IPS DF 6.9 (cell line): Measurements from ENCODE around the gene DUSP3.

ENCODE experiments used
- DNase-seq: peaks from one replicate; pipeline ENCODE4 v3.0.0-alpha.2; 2013; ENCODE audit warnings: low read depth, low spot score
- H3K27ac ChIP-seq: one replicate; pipeline ENCODE4 v1.5.1; 2013; ENCODE audit warnings: low read length, control low read depth
- H3K27me3 ChIP-seq: 2 replicates; pipeline ENCODE4 v1.6.1; 2013; ENCODE audit warnings: mild to moderate bottlenecking, low read length; ENCODE audit not compliant: control insufficient read depth, insufficient read depth
- H3K36me3 ChIP-seq: 2 replicates; pipeline ENCODE4 v1.6.1; 2013; ENCODE audit warnings: low read length; ENCODE audit not compliant: control insufficient read depth, insufficient read depth
- H3K4me1 ChIP-seq: 2 replicates; pipeline ENCODE4 v1.6.1; 2013; ENCODE audit warnings: low read length; ENCODE audit not compliant: control insufficient read depth, insufficient read depth
- H3K4me3 ChIP-seq: 2 replicates; pipeline ENCODE4 v1.5.1; 2013; ENCODE audit warnings: mild to moderate bottlenecking, low read length
- H3K9me3 ChIP-seq: 2 replicates; pipeline ENCODE4 v1.6.1; 2013; ENCODE audit warnings: low read length, inconsistent platforms; ENCODE audit not compliant: control insufficient read depth, insufficient read depth
- WGBS: extraction: QIAGEN DNeasy Blood & Tissue Kit; methylation state at CpG from one replicate; pipeline ENCODE4 v1.1.7; 2013; ENCODE audit warnings: mixed read lengths, missing lambda C conversion rate; ENCODE audit not compliant: insufficient read length, insufficient coverage; 5-methylcytosine and 5-hydroxymethylcytosine counted together

Gene DUSP3

DNA sequence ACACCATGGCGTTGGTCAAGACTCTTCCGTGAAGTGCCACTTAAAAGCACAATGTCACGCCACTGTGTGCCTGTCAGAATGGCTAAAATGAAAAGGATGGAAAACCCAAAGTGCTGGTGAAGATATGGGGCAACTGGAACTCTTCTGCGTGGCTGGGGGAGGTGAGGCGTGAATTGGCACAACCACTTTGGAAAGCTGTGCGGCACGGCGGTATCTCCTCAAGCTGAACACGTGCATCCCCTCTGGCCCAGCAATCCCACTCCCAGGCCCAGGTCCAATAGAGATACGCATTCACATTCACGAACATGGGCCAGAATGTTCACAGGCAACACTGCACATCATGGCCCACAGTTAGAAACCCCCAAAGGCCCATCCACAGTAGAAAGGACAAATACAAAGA is 8.9 kb downstream of the DUSP3 start:
- Histone ChIP-seq H3K27me3 (no peaks in the 10 kb centered on the region), H3K9me3 (no peaks in the 10 kb centered on the region), H3K36me3 (peaks cover 24% of the 10 kb centered on the region), H3K27ac (no peak overlapping the region), H3K4me3 (no peak overlapping the region), H3K4me1 (no peaks in the 10 kb centered on the region)
- WGBS: no CpG with 5 or more reads among the region's 11 CpGs
- DNase-seq: no peak

GRCh38 chr17:43769426-43769825 is 9.4 kb downstream of the DUSP3 start:
- Histone ChIP-seq H3K4me3 (no peak overlapping the region), H3K36me3 (peaks cover 24% of the 10 kb centered on the region), H3K27ac (no peak overlapping the region), H3K4me1 (no peaks in the 10 kb centered on the region), H3K9me3 (no peaks in the 10 kb centered on the region), H3K27me3 (no peaks in the 10 kb centered on the region)
- WGBS: no CpG with 5 or more reads among the region's 16 CpGs
- no peak for DNase-seq

DNA sequence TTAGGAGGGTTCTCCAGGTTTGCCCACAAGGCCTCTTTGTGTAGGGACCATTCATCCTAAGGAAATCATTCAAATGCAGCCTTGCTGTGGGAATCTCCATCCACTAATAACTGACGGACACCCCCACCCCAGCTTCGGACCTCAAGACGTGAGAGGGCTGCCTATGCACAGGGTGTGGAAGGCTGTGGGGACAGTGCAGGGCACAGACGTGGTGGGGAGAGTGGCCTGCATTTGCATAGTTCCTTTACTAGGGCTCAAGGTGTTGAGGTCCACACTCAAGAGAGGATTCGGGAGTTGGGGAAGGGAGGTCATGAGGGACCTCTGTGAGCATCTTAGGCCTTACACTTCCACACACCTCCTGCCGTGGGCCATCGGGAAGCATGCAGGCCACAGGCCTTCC is 9.8 kb downstream of the DUSP3 start:
- no peaks in the 10 kb centered on the region for H3K9me3 ChIP-seq
- H3K4me1 ChIP-seq: no peaks in the 10 kb centered on the region
- no peak overlapping the region for H3K4me3 ChIP-seq
- no peaks in the 10 kb centered on the region for H3K27me3 ChIP-seq
- peaks cover 19% of the 10 kb centered on the region for H3K36me3 ChIP-seq
- WGBS: no CpG with 5 or more reads among the region's 7 CpGs
- DNase-seq: no peak
- no peak overlapping the region for H3K27ac ChIP-seq

DNA sequence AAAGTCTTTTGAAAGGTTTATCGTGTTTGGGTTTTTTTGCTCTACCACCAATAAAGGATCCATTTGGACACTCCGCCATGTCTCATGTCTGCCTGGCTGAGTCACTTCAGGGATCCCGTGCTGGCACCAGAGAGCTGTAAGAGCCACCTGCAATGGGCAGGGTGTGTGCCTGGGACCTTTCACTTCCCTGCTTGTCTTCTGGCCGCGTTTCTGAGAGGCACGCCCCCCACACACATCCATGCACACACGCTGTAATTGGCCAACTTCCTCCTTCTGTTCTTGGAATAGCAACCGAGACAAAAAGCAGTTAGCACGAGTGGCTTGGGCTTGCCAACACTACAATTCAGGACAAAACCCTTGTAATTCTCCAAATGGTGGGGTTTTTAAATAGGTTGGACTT is 10.4 kb downstream of the DUSP3 start:
- no peak for DNase-seq
- H3K27ac ChIP-seq: no peak overlapping the region

DNA sequence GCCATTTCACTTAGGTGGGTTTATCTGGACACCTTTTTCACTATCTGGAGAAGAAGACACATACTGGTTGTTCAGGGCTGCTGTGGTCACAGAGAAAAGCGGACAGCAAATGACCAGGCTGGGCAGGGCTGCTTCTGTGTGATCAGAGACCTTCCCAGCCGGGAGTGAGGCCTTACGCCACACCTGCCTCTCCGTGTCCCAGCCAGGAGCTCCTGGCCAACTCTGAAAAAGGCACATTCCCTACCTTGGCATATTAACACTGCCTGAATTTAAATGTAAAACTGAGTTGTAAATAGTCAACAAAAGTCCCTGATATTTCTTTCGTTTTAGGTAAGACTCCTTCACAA is 11.1 kb downstream of the DUSP3 start:
- H3K9me3 ChIP-seq: no peaks in the 10 kb centered on the region
- DNase-seq: no peak
- peaks cover 16% of the 10 kb centered on the region for H3K36me3 ChIP-seq
- H3K27me3 ChIP-seq: no peaks in the 10 kb centered on the region
- H3K4me1 ChIP-seq: no peaks in the 10 kb centered on the region
- no CpG with 5 or more reads among the region's 5 CpGs for WGBS
- H3K4me3 ChIP-seq: no peak overlapping the region
- no peak overlapping the region for H3K27ac ChIP-seq

More for the DNA sequence above, 10.4 kb downstream of the DUSP3 start:
- H3K27me3 ChIP-seq: no peaks in the 10 kb centered on the region
- no peaks in the 10 kb centered on the region for H3K9me3 ChIP-seq
- no peaks in the 10 kb centered on the region for H3K4me1 ChIP-seq
- no CpG with 5 or more reads among the region's 9 CpGs for WGBS
- H3K36me3 ChIP-seq: peaks cover 19% of the 10 kb centered on the region
- H3K4me3 ChIP-seq: no peak overlapping the region

DNA sequence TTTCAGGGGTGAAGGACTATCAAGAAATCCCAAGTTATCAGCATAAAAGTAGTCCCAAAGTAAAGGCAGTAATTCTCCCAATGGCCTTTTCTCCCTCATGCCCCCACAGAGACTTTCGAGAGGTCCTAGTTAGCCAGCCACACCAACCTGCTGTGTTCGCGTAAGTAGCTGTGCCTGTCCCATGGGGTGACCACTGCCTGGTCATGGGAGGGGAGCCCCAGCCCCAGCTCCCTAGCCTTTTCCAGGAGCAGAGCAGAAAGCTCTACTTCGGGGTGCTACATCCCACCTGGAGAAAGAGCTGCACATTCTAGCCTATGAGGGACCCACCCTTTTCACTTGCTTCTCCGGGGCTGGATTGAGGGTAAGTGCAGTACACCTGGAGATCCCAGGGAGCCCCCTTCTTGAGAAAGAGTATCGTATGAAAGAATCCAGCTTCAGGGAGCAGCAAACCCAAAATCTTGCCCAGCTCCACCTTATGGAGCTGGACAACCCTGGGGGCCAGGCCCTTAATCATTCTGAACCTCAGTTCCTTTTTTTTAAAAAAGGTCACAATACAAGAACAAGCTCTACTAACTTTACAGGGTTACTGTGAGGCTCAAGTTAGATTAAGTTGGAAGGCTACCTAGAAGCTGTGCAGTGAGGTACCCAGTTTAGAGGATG is 11.6 kb downstream of the DUSP3 start:
- DNase-seq: no peak
- peaks cover 11% of the 10 kb centered on the region; the same call in 1 of the 2 replicates for H3K36me3 ChIP-seq
- H3K27me3 ChIP-seq: no peaks in the 10 kb centered on the region
- no peak overlapping the region for H3K4me3 ChIP-seq
- no peaks in the 10 kb centered on the region for H3K9me3 ChIP-seq
- no peak overlapping the region for H3K27ac ChIP-seq
- H3K4me1 ChIP-seq: no peaks in the 10 kb centered on the region
- no CpG with 5 or more reads among the region's 6 CpGs for WGBS

- no peaks in the 10 kb centered on the region for H3K4me1 ChIP-seq
- no peak for DNase-seq
- WGBS: no CpG with 5 or more reads among the region's 7 CpGs
- H3K9me3 ChIP-seq: no peaks in the 10 kb centered on the region
- no peak overlapping the region for H3K4me3 ChIP-seq
- H3K36me3 ChIP-seq: peaks cover 11% of the 10 kb centered on the region; the same call in 1 of the 2 replicates
- no peak overlapping the region for H3K27ac ChIP-seq
- H3K27me3 ChIP-seq: no peaks in the 10 kb centered on the region
Measured at GRCh38 chr17:43766413-43767052, 12.2 kb downstream of the DUSP3 start.

GRCh38 chr17:43760254-43760852 is 18.4 kb downstream of the DUSP3 start:
- no peak overlapping the region for H3K27ac ChIP-seq
- H3K9me3 ChIP-seq: no peaks in the 10 kb centered on the region
- peaks cover 8% of the 10 kb centered on the region for H3K4me1 ChIP-seq
- DNase-seq: peak; percentile 98
- no peaks in the 10 kb centered on the region for H3K27me3 ChIP-seq
- no peak overlapping the region for H3K4me3 ChIP-seq
- H3K36me3 ChIP-seq: no peaks in the 10 kb centered on the region
- no CpG with 5 or more reads among the region's 10 CpGs for WGBS

DNA sequence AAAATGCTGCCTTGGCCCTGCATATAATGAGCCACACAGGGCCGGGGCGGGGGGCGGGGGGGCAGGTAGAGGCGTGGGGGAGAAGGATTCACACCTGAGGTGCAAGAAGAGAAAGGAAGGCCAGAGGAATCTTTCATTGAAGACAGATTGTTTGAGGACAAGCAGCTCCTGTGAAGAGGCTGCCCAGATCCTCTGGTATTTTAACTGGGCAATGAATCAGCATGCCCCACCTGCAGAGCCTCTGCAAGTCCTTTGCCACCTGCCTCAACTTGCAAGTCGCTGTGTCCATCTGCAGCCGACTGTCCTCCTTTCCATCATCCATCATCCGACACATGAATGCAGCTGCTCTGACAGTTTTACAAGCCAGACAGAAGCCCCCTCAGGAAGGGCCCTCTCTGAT is 18.9 kb downstream of the DUSP3 start:
- Histone ChIP-seq H3K27me3 (no peaks in the 10 kb centered on the region), H3K27ac (no peak overlapping the region), H3K4me1 (peaks cover 8% of the 10 kb centered on the region), H3K9me3 (no peaks in the 10 kb centered on the region), H3K36me3 (no peaks in the 10 kb centered on the region), H3K4me3 (no peak overlapping the region)
- no peak for DNase-seq
- no CpG with 5 or more reads among the region's 7 CpGs for WGBS

GRCh38 chr17:43758497-43759174 is 20.1 kb downstream of the DUSP3 start, which contains the start of gene SOST:
Gene SOST, minus strand, starts transcription at chr17:43758791. Its CDS starts 50 bp downstream, at chr17:43758741.
- Histone ChIP-seq H3K36me3 (no peaks in the 10 kb centered on the region), H3K27ac (no peak within 1 kb of the TSS), H3K9me3 (no peaks in the 10 kb centered on the region), H3K4me1 (peaks cover 9% of the 10 kb centered on the region), H3K27me3 (peaks cover 3% of the 10 kb centered on the region; the same call in 1 of the 2 replicates), H3K4me3 (no peak within 1 kb of the TSS)
- WGBS: no CpG with 5 or more reads among the region's 24 CpGs
- no peak for DNase-seq
